HG02938 (cell line): ENCODE measurements around the gene SREK1IP1.
"Not testable (repeated sequence)": the region's sequence is repeated elsewhere in the genome, so short reads cannot be mapped to it uniquely, and the experiment has no call there.

Source experiments
- ATAC-seq: cut with Tn5 transposase; IDR thresholded peaks from one replicate; pipeline ENCODE4 v1.9.1; 2021; ENCODE audit warnings: mild to moderate bottlenecking, moderate library complexity; ENCODE audit not compliant: unreplicated experiment

Gene SREK1IP1

GRCh38 chr5:64765804-64766504, 2.5 kb downstream of the SREK1IP1 start:
- no peak for ATAC-seq

- ATAC-seq: no peak
These were observed 4.5 kb downstream of the SREK1IP1 start for GRCh38 chr5:64763948-64764503.

- ATAC-seq: no peak
These were observed 8.4 kb downstream of the SREK1IP1 start for GRCh38 chr5:64759960-64760660.

GRCh38 chr5:64758901-64759300, 9.6 kb downstream of the SREK1IP1 start:
- ATAC-seq: no peak

- no peak for ATAC-seq
These were observed 14.4 kb downstream of the SREK1IP1 start for GRCh38 chr5:64754066-64754465.

GRCh38 chr5:64749385-64749784, 19.1 kb downstream of the SREK1IP1 start:
- ATAC-seq: no peak

- no peak for ATAC-seq
These were observed 22.0 kb downstream of the SREK1IP1 start for GRCh38 chr5:64746446-64746845.

- no peak for ATAC-seq
These were observed 23.6 kb downstream of the SREK1IP1 start for GRCh38 chr5:64744914-64745313.

- ATAC-seq: no peak
These were observed 25.7 kb downstream of the SREK1IP1 start for GRCh38 chr5:64742821-64743220.

GRCh38 chr5:64742411-64742810, 26.1 kb downstream of the SREK1IP1 start:
- ATAC-seq: no peak

- ATAC-seq: no peak
These were observed 41.3 kb downstream of the SREK1IP1 start for GRCh38 chr5:64727150-64727549.

- ATAC-seq: no peak
These were observed 45.9 kb downstream of the SREK1IP1 start for GRCh38 chr5:64722588-64722987.

GRCh38 chr5:64714495-64714894, 54.0 kb downstream of the SREK1IP1 start:
- ATAC-seq: not testable (repeated sequence)

- ATAC-seq: no peak
These were observed 61.3 kb downstream of the SREK1IP1 start for GRCh38 chr5:64707191-64707590.

- not testable (repeated sequence) for ATAC-seq
These were observed 62.4 kb downstream of the SREK1IP1 start for GRCh38 chr5:64706074-64706473.

- ATAC-seq: no peak
These were observed 67.7 kb downstream of the SREK1IP1 start for GRCh38 chr5:64700765-64701164.

GRCh38 chr5:64696414-64696813, 72.1 kb downstream of the SREK1IP1 start:
- not testable (repeated sequence) for ATAC-seq

GRCh38 chr5:64693636-64694035, 74.9 kb downstream of the SREK1IP1 start:
- ATAC-seq: no peak

- no peak for ATAC-seq
These were observed 77.2 kb downstream of the SREK1IP1 start for GRCh38 chr5:64691291-64691690.

- no peak for ATAC-seq
These were observed 77.9 kb downstream of the SREK1IP1 start, which contains the start of gene SHISAL2B for GRCh38 chr5:64690417-64691151. TSS of gene SHISAL2B (plus strand) at chr5:64690503. CDS start at chr5:64690624, 121 bp downstream.

- no peak for ATAC-seq
These were observed 78.4 kb downstream of the SREK1IP1 start for GRCh38 chr5:64690104-64690416.
